LNCAP (cell line): ENCODE results near the gene MACROD1.

ENCODE experiments used
- TF ChIP-seq, protein P1 (sequence below): fragments of 450-650 bp; IDR thresholded peaks from 2 replicates; pipeline ENCODE4 v1.5.1; 2017; ENCODE audit warnings: mild to moderate bottlenecking

MACROD1 gene

DNA sequence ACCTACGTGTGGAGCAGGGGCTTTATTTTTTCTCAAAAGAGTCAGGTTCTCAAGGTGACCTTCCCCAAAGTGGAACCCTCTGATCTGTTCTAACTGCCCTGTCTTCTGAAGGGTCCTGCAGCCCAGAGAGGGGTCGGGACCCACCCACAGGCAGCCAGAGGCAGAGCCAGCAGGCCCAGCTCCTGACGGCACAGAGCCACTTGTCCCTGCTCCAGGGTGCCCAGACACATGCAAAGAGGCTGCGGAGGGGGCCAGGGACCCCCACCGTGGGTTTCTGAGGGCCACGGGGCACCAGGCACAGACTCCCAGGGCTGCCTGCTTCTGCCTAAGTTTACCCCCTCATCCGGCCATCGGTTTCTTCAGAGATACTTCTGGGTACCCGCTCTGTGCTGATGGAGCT lies 93.0 kb downstream of the MACROD1 start:
- TF ChIP-seq, protein P1, sequence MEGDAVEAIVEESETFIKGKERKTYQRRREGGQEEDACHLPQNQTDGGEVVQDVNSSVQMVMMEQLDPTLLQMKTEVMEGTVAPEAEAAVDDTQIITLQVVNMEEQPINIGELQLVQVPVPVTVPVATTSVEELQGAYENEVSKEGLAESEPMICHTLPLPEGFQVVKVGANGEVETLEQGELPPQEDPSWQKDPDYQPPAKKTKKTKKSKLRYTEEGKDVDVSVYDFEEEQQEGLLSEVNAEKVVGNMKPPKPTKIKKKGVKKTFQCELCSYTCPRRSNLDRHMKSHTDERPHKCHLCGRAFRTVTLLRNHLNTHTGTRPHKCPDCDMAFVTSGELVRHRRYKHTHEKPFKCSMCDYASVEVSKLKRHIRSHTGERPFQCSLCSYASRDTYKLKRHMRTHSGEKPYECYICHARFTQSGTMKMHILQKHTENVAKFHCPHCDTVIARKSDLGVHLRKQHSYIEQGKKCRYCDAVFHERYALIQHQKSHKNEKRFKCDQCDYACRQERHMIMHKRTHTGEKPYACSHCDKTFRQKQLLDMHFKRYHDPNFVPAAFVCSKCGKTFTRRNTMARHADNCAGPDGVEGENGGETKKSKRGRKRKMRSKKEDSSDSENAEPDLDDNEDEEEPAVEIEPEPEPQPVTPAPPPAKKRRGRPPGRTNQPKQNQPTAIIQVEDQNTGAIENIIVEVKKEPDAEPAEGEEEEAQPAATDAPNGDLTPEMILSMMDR, result no peak

DNA sequence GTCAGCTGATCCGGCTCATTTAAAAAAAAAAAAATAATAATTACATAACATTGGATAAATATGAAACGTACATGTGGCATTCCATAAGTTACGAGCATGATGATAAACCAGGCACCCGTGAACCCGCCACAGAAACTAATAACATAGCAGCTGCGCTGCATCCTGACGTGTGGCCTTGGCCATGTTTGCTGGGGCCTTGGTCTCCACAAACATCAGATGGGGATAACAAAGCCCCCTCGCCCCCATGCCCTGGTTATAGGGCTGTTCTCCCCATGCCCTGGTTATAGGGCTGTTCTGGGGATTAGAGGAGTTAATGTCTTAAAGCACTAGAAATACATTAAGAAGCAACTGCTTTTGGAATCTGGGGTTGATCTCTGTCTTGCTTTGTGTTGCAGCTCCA lies 93.5 kb downstream of the MACROD1 start:
- TF ChIP-seq, protein P1, result no peak

DNA sequence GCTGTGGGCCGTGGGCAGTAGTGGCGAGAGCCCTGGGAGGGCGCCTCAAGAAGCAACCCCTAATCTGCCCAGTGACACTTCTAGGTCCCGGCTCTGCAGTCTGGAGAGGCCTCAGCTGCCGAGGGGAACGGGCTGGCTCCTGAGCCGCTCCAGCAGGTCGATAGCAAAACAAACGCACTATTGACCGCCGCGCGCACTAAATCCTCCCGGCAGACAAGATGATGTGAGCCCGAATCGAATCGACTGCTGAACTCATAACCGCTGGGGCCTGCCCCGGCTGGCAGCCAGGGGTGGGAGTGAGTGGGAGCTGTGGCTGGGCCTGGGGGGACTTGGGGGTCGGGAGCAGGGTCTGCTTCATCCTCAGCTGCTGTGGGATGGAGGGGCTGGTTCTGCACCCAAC lies 94.1 kb downstream of the MACROD1 start:
- TF ChIP-seq, protein P1, result no peak

DNA sequence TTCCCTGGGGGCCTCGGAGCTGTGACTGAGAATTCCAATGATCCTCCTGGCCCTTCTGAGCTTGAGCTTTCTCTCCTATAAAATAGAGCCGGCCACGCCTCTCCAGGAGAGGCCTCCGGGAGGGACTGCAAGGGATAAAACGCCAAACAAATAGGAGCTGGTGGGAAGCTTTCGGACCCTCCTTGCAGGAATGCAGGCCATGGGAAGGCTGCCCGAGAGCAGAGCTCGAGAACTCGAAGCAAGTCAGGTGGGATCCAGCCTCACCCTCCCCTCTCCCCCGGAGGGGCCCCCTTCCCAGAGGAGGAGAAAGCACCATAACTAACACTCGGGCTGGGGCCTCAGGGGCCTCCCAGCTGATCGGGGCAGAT lies 95.6 kb downstream of the MACROD1 start:
- TF ChIP-seq, protein P1, result no peak

DNA sequence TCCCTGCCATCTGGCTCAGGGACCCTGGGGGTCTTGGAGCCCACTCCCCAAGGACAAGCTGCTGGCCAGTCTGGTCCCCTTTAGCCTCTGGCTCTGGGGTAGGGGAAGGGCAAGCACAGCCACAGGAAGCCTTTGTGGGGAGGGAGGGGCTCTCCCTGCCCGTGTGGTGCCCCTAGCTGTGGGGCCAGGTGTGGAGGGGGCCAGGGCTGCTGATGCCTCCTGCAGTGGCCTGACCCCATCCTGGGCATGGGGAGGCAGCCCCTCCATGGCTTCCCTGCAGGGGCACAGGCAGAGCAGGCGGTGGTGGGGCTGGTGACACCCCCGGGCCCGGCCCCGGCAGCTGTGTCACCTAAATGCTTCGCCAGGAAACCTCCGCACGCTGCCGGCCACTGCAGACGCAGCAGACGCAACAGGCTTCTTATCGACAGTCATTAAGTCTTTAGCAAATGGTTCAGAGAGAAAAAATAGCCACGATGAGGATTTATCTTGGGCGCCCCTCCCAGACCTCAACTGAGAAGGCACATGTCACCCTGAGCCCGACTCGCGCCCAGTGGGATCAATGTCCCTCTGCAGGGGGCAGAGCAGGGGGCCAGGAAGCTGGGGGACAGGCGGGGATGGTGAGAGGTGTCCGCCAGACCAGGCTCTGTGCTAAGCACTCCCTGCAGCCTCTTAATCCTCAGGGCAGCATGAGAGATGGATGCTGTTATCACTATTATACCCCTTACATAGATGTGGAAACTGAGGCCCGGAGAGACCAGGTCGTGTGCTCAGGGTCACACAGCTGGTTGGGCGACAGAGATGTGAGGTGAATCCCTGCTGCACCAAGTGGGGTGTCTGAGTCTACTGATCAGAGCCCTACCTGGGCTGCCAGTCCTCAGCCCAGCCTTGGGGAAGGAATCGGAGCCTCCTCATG lies 96.3 kb downstream of the MACROD1 start:
- TF ChIP-seq, protein P1, result no peak

DNA sequence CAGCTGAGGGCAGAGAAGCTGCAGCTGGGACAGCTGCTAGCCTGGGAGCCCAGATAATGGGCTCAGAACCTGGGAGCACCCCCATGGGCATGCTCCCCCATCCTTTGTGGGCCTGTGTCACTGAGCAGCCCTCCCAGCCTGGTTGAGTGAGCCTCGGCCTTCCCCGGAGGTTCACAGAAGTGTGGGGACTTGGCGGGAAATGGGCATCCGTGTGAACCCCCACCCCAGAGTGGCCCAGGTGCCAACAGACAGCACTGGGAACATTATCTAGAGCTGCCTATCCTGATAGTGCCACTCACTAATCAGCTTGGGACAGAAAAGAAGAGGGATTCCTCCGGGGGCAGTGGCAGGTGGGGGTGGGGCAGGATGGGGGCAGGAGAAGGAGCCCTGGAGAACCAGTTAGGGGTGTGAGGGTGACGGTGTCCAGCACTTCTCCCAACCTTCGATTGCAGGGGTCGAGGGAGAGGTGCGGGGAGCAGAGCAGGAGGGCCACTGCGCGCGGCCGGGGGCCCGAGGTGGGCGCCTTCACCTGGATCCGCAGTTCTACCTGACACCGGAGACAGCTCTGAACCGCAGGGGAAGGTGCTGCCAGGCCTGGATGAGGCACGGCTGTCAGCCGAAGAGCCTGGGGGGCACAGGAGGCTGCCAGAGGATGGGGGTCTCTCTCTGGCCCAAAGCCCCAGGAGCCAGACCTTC lies 97.1 kb downstream of the MACROD1 start:
- TF ChIP-seq, protein P1, result no peak

DNA sequence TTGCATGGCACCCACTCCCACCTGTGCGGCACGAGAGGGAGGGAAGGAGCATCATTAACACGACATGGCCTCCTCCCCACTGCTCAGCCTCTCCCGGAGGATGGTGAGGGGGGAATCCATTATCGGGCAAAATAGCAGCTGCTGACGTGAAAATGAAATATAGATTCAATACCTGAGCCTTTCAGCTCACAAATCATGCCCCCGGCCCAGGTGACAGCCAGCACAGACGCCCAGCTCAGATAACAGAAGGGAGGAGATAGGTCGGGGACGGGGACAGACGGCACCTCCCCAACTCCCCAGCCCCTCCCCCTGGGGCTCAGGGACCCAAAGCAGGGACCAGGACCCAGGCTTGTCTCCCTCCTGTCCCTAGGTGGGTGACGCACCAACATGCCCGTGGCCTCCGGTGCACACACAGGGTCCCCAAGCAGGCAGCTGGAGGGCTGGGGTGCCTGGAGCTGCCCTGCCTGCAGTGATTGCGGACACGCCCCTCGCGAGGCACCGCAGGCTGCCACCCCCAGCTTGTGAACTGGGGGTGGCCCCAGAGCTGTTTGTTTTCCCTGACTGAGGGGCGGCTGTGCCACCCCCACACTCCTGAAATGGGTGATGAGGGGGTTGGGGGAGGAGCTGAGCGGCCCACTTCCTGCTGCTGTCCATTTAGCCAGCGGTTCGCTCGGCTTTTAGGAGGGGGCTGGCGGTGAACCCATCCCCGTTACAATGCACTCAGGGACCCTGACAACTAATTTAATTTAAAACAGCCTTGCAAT lies 98.5 kb downstream of the MACROD1 start:
- TF ChIP-seq, protein P1, result no peak
